H1 (cell line): Measurements from ENCODE around the gene C20orf96.
A peak's percentile ranks its signal among the peaks of the same experiment; 100 is the strongest.

Source experiments
- ATF2 ChIP-seq: IDR thresholded peaks from 2 replicates; pipeline ENCODE4 v1.6.1; 2012; ENCODE audit warnings: low read length, inconsistent platforms
- CTCF ChIP-seq, 3 experiments: IDR thresholded peaks; 1 replicate in 2 of 3; 2 replicates in 1 of 3; pipeline versions ENCODE4 v1.5.1 to v1.6.1; 2011; ENCODE audit warnings: low read length in 3 of 3, mild to moderate bottlenecking in 3 of 3, inconsistent platforms in 2 of 3, low read depth in 1 of 3, moderate library complexity in 1 of 3; ENCODE audit not compliant: insufficient read depth in 1 of 3; ENCODE audit errors: control extremely low read depth in 1 of 3
- MAFK ChIP-seq: IDR thresholded peaks from 2 replicates; pipeline ENCODE4 v1.6.1; 2012; ENCODE audit warnings: low read depth, mild to moderate bottlenecking, improper control_type of control experiment, low read length
- POLR2A ChIP-seq, 2 experiments: IDR thresholded peaks; 1 replicate in 1 of 2; 2 replicates in 1 of 2; pipeline ENCODE4 v1.6.1; 2011; ENCODE audit warnings: low read depth in 2 of 2, low read length in 2 of 2, mild to moderate bottlenecking in 2 of 2; ENCODE audit errors: control extremely low read depth in 1 of 2
- POLR2AphosphoS5 ChIP-seq: IDR thresholded peaks from 2 replicates; pipeline ENCODE4 v1.6.1; 2011; ENCODE audit warnings: low read depth, low read length
- POU5F1 ChIP-seq: IDR thresholded peaks from 2 replicates; pipeline ENCODE4 v1.6.1; 2011; ENCODE audit warnings: low read depth, mild to moderate bottlenecking, low read length, moderate library complexity

- TF ChIP-seq CTCF (IDR thresholded peaks at IDR 0.05; ENCODE audit: control extremely low read depth in 1 of 3, insufficient read depth in 1 of 3, low read depth in 1 of 3, low read length in 3 of 3) (no peak), POU5F1 (no peak), MAFK (no peak), ATF2 (no peak), POLR2AphosphoS5 (peak; percentile 68), POLR2A (IDR thresholded peaks at IDR 0.05; ENCODE audit: control extremely low read depth in 1 of 2, low read depth in 2 of 2, low read length in 2 of 2) (peak; percentile 53 to 60; a peak in 2 of 3 replicates)
These were observed 34.7 kb upstream of the C20orf96 start, which contains the start of gene SOX12 for GRCh38 chr20:325045-325888.
